Astrocyte (in vitro differentiated cells and primary cell): ENCODE measurements around the gene SPTBN1. TPM values are rescaled to one million over a fixed set of nuclear protein-coding genes. Genes with fewer than 3 reads are reported as not detected.

Source experiments
- DNase-seq: peaks from one replicate; pipeline ENCODE4 v3.0.0-alpha.2; 2010; ENCODE audit warnings: low read depth
- FAIRE-seq: peaks from 2 replicates; lab custom pipeline; 2011; peaks lifted over from hg19 to GRCh38; lab: Jason Lieb, UNC
- H2AFZ ChIP-seq: 2 replicates; pipeline ENCODE4 v1.6.0; 2012; ENCODE audit warnings: low read depth, low read length, inconsistent platforms
- H3K27ac ChIP-seq: 2 replicates; pipeline ENCODE4 v1.5.1; 2011; ENCODE audit warnings: low read depth, low read length, inconsistent platforms
- H3K27me3 ChIP-seq: 2 replicates; pipeline ENCODE4 v1.6.0; 2011; ENCODE audit warnings: low read length, inconsistent platforms; ENCODE audit not compliant: insufficient read depth
- H3K36me3 ChIP-seq: 2 replicates; pipeline ENCODE4 v1.5.1; 2011; ENCODE audit warnings: low read length, inconsistent platforms; ENCODE audit not compliant: insufficient read depth
- H3K4me1 ChIP-seq: 2 replicates; pipeline ENCODE4 v1.5.1; 2011; ENCODE audit warnings: low read length, inconsistent platforms; ENCODE audit not compliant: insufficient read depth
- H3K4me2 ChIP-seq: 2 replicates; pipeline ENCODE4 v1.6.0; 2012; ENCODE audit warnings: low read length, inconsistent platforms
- H3K4me3 ChIP-seq: 2 replicates; pipeline ENCODE4 v1.5.1; 2011; ENCODE audit warnings: low read depth, mild to moderate bottlenecking, low read length, inconsistent platforms; ENCODE audit not compliant: insufficient read depth
- H3K79me2 ChIP-seq: 2 replicates; pipeline ENCODE4 v1.6.0; 2012; ENCODE audit warnings: mild to moderate bottlenecking, low read length, inconsistent platforms; ENCODE audit not compliant: insufficient read depth
- H3K9ac ChIP-seq: 2 replicates; pipeline ENCODE4 v1.6.0; 2012; ENCODE audit warnings: mild to moderate bottlenecking, low read length, inconsistent platforms
- H3K9me3 ChIP-seq: 2 replicates; pipeline ENCODE4 v1.5.1; 2012; ENCODE audit warnings: low read depth, mild to moderate bottlenecking, low read length, inconsistent platforms; ENCODE audit not compliant: insufficient read depth
- H4K20me1 ChIP-seq: 2 replicates; pipeline ENCODE4 v1.6.0; 2012; ENCODE audit warnings: low read length, inconsistent platforms; ENCODE audit not compliant: insufficient read depth
- H3K27ac Mint-ChIP-seq: one replicate; pipeline ENCODE4 v1.8.0; 2021; ENCODE audit warnings: mild to moderate bottlenecking, mixed read lengths; ENCODE audit not compliant: unreplicated experiment
- H3K27me3 Mint-ChIP-seq: one replicate; pipeline ENCODE4 v1.8.0; 2021; ENCODE audit warnings: low read depth, mixed read lengths; ENCODE audit not compliant: unreplicated experiment
- H3K36me3 Mint-ChIP-seq: one replicate; pipeline ENCODE4 v1.8.0; 2021; ENCODE audit warnings: low read depth, mixed read lengths; ENCODE audit not compliant: unreplicated experiment
- H3K4me1 Mint-ChIP-seq: one replicate; pipeline ENCODE4 v1.8.0; 2021; ENCODE audit warnings: low read depth, mixed read lengths; ENCODE audit not compliant: unreplicated experiment
- H3K4me3 Mint-ChIP-seq: one replicate; pipeline ENCODE4 v1.8.0; 2021; ENCODE audit warnings: mild to moderate bottlenecking, moderate library complexity, mixed read lengths; ENCODE audit not compliant: unreplicated experiment
- H3K9me3 Mint-ChIP-seq: one replicate; pipeline ENCODE4 v1.8.0; 2021; ENCODE audit warnings: mild to moderate bottlenecking, mixed read lengths; ENCODE audit not compliant: unreplicated experiment
- EZH2 ChIP-seq: IDR thresholded peaks from 2 replicates; pipeline ENCODE4 v1.6.1; 2012; ENCODE audit warnings: mild to moderate bottlenecking, low read length, inconsistent platforms; ENCODE audit not compliant: insufficient read depth
- total RNA-seq: library from RNA; stranded (reverse); gene quantifications from 2 replicates; pipeline ENCODE4 v1.2.1, GENCODE V29; 2021
- TF ChIP-seq, protein P1 (sequence below): IDR thresholded peaks from 2 replicates; pipeline ENCODE4 v1.5.1; 2011; ENCODE audit warnings: low read depth, mild to moderate bottlenecking, inconsistent platforms, low read length, moderate library complexity; ENCODE audit not compliant: insufficient read depth

The SPTBN1 gene
- total RNA-seq, 1 donor from 2014 or later, result 311 TPM

DNA sequence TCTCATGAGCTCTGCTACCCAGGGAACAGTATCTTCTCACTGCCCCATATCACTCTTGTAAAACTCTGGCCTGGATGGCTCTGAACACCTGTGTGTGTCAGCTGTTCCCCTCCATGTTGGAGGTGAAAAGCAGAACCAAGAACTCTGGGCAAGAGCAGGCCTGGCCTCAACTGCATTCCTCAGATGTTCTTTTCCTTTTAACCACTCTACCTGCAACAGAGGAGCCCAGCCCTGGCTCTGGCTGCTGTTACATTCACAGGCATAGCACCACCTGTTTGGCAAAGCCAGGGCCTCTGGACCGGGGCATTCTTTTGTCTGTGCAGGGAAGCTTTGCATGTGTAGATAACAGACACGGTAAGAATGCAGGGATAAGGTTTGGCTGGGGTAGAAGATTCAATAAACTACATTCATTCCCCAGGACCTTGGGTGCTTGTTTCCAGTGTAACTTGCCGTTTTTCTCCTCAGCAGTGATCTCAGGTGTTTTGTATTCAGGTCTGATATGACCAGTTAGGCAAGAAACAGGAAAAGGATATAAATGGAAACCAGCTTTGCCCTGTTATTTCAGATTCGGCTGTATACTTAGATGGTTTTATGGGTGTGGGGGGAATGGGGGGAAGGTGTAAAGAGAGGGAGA, 95.1 kb downstream of the SPTBN1 start:
- H3K36me3 ChIP-seq, result no peaks in the 10 kb centered on the region
- no peak overlapping the region for H3K4me3 ChIP-seq
- H3K9ac ChIP-seq, result no peak overlapping the region
- Mint-ChIP-seq H3K4me1 (peaks cover 34% of the 10 kb centered on the region), H3K27me3 (no peaks in the 10 kb centered on the region), H3K4me3 (no peak overlapping the region), H3K9me3 (peaks cover 3% of the 10 kb centered on the region), H3K27ac (no peak overlapping the region), H3K36me3 (peaks cover 20% of the 10 kb centered on the region)
- no peak for DNase-seq
- peaks cover 6% of the 10 kb centered on the region for H3K4me1 ChIP-seq
- no peaks in the 10 kb centered on the region for H3K27me3 ChIP-seq
- no peaks in the 10 kb centered on the region for H3K9me3 ChIP-seq
- peaks cover 72% of the 10 kb centered on the region for H4K20me1 ChIP-seq
- H3K4me2 ChIP-seq, result no peak overlapping the region
- H3K27ac ChIP-seq, result no peak overlapping the region
- no peak for FAIRE-seq
- no peak overlapping the region for H2AFZ ChIP-seq
- no peak for TF ChIP-seq EZH2
- TF ChIP-seq, protein P1, sequence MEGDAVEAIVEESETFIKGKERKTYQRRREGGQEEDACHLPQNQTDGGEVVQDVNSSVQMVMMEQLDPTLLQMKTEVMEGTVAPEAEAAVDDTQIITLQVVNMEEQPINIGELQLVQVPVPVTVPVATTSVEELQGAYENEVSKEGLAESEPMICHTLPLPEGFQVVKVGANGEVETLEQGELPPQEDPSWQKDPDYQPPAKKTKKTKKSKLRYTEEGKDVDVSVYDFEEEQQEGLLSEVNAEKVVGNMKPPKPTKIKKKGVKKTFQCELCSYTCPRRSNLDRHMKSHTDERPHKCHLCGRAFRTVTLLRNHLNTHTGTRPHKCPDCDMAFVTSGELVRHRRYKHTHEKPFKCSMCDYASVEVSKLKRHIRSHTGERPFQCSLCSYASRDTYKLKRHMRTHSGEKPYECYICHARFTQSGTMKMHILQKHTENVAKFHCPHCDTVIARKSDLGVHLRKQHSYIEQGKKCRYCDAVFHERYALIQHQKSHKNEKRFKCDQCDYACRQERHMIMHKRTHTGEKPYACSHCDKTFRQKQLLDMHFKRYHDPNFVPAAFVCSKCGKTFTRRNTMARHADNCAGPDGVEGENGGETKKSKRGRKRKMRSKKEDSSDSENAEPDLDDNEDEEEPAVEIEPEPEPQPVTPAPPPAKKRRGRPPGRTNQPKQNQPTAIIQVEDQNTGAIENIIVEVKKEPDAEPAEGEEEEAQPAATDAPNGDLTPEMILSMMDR, result no peak
- H3K79me2 ChIP-seq, result peaks cover 54% of the 10 kb centered on the region

DNA sequence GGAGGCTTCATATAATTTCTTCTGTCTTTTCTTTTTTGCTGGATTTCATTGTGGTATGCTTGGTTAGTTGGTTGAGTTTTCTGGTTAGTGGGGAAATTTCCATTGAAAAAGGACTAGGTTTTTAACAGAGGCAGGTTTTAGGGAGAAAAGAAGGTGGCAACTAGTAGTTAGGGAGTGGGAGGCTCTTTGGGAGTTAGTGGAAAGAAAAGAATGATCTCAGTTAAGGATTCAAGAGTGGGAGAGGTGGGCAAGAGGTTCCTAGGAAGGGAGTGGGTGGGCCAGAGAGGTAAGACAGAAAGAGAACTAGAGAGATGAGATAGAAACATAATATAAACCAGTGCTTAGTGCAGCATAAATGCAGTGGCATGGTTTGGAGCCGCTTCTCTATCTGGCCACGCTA, 96.9 kb downstream of the SPTBN1 start:
- Histone ChIP-seq H3K36me3 (no peaks in the 10 kb centered on the region), H3K79me2 (peaks cover 53% of the 10 kb centered on the region), H3K27me3 (no peaks in the 10 kb centered on the region), H4K20me1 (peaks cover 73% of the 10 kb centered on the region), H3K4me1 (peaks cover 22% of the 10 kb centered on the region), H3K27ac (no peak overlapping the region), H2AFZ (no peak overlapping the region), H3K9ac (no peak overlapping the region), H3K4me3 (no peak overlapping the region), H3K9me3 (no peaks in the 10 kb centered on the region), H3K4me2 (no peak overlapping the region)
- FAIRE-seq (no peak), DNase-seq (no peak)
- Mint-ChIP-seq H3K4me3 (no peak overlapping the region), H3K4me1 (peaks cover 41% of the 10 kb centered on the region), H3K27me3 (no peaks in the 10 kb centered on the region), H3K27ac (no peak overlapping the region), H3K36me3 (peaks cover 20% of the 10 kb centered on the region), H3K9me3 (peaks cover 3% of the 10 kb centered on the region)
- TF ChIP-seq, protein P1, result no peak
- TF ChIP-seq EZH2, result no peak

DNA sequence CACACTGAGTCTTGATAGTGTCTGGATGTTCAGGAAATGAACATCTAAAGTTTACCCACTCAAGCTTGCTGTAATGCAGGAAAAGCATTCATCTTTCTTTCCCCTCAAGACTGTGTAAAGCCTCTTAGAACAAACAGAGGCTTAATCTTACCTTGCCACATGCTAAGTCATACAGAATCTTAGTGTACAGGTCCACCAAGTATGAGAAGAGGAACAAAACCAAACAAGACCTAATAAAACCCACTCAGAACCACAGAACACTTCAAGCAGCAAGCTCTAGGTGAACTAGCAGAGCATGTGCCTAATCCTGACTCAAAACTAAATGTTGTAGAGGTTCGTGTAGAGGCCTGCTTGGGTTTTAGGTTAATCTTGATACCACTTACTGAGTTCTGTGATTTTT, 97.6 kb downstream of the SPTBN1 start:
- Histone ChIP-seq H4K20me1 (peaks cover 67% of the 10 kb centered on the region), H3K4me2 (no peak overlapping the region), H3K9me3 (no peaks in the 10 kb centered on the region), H3K4me3 (no peak overlapping the region), H3K36me3 (no peaks in the 10 kb centered on the region), H3K4me1 (peaks cover 22% of the 10 kb centered on the region), H3K27ac (no peak overlapping the region), H3K79me2 (peaks cover 51% of the 10 kb centered on the region), H3K9ac (no peak overlapping the region), H3K27me3 (no peaks in the 10 kb centered on the region), H2AFZ (no peak overlapping the region)
- H3K4me3 Mint-ChIP-seq, result no peak overlapping the region
- peaks cover 17% of the 10 kb centered on the region for H3K36me3 Mint-ChIP-seq
- DNase-seq (no peak), FAIRE-seq (no peak)
- no peak overlapping the region for H3K27ac Mint-ChIP-seq
- no peak for TF ChIP-seq EZH2
- TF ChIP-seq, protein P1, result no peak
- peaks cover 41% of the 10 kb centered on the region for H3K4me1 Mint-ChIP-seq
- peaks cover 3% of the 10 kb centered on the region for H3K9me3 Mint-ChIP-seq
- no peaks in the 10 kb centered on the region for H3K27me3 Mint-ChIP-seq
